Activated CD8-positive, alpha-beta memory T cell treated with anti-CD3 and anti-CD28 coated beads for 36 hours (primary cell): ENCODE data around the gene SAP30BP. TPM values are rescaled to one million over a fixed set of nuclear protein-coding genes. Genes with fewer than 3 reads are reported as not detected.

Experiments
- CTCF ChIA-PET: fragments of 350-600 bp; sonication (Branson Sonifier 250); formaldehyde crosslinking; loops from one replicate; lab custom pipeline; 2021; ENCODE audit warnings: antibody characterized with exemption; lab: Charles Lee
- POLR2A ChIA-PET: fragments of 350-600 bp; sonication (Branson Sonifier 250); formaldehyde crosslinking; loops from one replicate; lab custom pipeline; 2021; ENCODE audit warnings: antibody characterized with exemption; lab: Charles Lee
- total RNA-seq, 2 experiments: library from RNA; stranded (reverse); gene quantifications; one replicate each; pipeline ENCODE4 v1.2.3, GENCODE V29; 2021

Gene SAP30BP
- total RNA-seq, 2 experiments from 2014 or later, result 98.1 to 103 TPM

DNA sequence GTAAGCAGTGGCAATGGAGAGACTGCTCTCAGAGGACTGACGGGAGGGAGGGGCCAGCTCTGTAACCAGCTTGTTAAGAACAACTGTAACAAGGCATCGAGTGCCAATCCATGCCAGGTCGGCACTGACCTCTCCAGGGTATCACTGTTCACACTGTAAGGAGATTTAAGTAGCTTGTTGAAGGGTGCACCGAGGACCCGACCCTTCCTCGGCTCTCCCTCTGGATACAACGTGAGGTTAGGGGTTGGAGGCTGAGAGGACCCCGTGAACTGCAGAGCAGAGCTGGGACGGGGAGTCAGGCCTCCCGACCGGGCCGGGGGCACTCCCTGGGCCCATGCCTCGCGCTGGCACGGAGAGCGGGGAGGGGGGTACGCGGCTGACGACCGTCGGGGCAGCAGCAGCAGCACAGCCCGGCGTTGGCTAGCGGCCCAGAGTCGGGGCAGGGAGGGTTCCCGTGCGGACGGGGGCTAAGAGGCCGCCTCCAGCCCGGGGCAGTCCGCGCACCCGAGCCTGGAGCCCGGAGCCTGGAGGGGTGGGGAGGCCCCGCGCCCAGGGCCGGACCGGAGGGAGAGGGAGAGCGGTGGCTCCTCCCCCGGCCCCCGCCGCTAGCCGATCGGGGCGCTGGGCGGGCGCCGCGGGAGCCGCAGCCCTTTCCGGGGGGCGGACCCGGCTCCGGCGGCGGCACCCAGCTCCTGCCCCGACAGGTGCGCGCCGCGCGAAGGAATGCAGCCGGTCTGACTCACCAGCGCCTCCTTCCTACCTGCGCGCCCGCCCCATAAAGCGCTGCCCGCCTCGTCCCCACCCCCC is 53.7 kb downstream of the SAP30BP start, which contains the start of gene ITGB4:
Gene ITGB4 (plus strand): TSS at position 804 of the 807 bp plus-strand sequence. CDS start 3,245 bp downstream, outside the sequence.
- ChIA-PET CTCF (interaction anchor here (0.6 to 1.5 kb wide), 7 partner anchors 18 to 56 kb away, joined by 3 to 6 read pairs (median 4); no protein-coding TSS in a partner anchor), POLR2A (interaction anchor here (0.5 to 0.6 kb wide), 2 partner anchors 64 to 134 kb away, joined by 4 to 6 read pairs; partner anchors contain the start of genes UNK and WBP2)

- ChIA-PET CTCF (interaction anchor here (1.4 to 1.5 kb wide), 2 partner anchors 25 to 28 kb away, joined by 5 to 6 read pairs; no protein-coding TSS in a partner anchor), POLR2A (interaction anchor here (0.5 kb wide), 1 partner anchor 134 kb away, joined by 4 read pairs; the partner anchor contains the start of gene WBP2)
These were observed 54.4 kb downstream of the SAP30BP start for GRCh38 chr17:75721463-75722011.

DNA sequence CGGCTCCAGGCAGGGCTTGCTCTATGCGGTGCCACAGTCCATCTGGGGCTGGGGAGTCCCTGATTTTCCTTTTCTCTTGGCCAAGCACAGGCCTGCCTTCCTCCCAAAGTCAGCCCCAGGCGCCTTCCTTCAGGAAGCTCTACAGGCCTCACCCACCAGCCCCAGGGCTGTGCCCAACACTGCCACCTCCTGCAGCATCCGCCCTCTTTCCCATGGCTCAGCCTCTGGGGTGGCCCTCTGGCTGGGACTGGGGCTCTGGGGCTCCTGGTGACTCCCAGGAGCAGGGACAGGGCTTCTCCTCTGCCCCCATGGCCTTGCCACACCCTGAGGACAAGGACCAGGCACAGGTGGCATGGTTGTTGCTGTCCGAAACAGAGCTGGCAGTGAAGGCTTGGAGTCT is 54.9 kb downstream of the SAP30BP start:
- POLR2A ChIA-PET, result no interaction called here
- CTCF ChIA-PET, result interaction anchor here (0.6 to 1.5 kb wide), 3 partner anchors 24 to 126 kb away, joined by 3 to 5 read pairs (median 5); no protein-coding TSS in a partner anchor

DNA sequence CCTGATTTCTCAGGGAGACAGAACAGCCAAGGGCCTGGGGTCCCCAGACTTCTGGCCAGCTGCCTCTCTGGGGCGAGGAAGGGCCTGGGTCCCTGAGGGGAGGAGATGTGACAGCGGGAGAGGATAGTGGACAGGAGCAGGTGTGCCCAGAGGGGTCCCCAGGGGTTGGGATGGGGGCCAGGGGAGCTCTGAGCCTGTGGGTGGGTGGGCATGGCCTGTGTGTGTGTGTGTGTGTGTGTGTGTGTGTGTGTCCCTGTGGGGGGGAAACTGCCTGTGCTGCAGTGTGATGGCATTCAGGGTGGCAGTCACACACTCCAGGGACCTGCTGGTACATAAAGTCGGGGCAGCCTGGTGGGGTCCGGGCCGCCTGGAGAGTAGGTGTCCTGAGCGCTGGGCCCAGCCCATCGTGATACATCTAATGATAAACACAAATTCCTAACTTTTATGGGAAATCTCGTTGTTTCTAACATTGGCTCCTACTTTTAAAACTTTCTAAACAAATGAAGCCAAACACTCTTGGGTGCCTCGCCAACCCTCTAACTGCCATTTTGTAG is 55.5 kb downstream of the SAP30BP start:
- ChIA-PET POLR2A (no interaction called here), CTCF (interaction anchor here (0.6 to 1.1 kb wide), 2 partner anchors 31 to 125 kb away, joined by 3 to 5 read pairs; no protein-coding TSS in a partner anchor)

GRCh38 chr17:75723171-75723930 is 56.2 kb downstream of the SAP30BP start:
- ChIA-PET POLR2A (no interaction called here), CTCF (interaction anchor here (0.8 to 1.1 kb wide), 2 partner anchors 30 to 90 kb away, joined by 3 to 5 read pairs; partner anchors contain the start of gene SMIM5)

DNA sequence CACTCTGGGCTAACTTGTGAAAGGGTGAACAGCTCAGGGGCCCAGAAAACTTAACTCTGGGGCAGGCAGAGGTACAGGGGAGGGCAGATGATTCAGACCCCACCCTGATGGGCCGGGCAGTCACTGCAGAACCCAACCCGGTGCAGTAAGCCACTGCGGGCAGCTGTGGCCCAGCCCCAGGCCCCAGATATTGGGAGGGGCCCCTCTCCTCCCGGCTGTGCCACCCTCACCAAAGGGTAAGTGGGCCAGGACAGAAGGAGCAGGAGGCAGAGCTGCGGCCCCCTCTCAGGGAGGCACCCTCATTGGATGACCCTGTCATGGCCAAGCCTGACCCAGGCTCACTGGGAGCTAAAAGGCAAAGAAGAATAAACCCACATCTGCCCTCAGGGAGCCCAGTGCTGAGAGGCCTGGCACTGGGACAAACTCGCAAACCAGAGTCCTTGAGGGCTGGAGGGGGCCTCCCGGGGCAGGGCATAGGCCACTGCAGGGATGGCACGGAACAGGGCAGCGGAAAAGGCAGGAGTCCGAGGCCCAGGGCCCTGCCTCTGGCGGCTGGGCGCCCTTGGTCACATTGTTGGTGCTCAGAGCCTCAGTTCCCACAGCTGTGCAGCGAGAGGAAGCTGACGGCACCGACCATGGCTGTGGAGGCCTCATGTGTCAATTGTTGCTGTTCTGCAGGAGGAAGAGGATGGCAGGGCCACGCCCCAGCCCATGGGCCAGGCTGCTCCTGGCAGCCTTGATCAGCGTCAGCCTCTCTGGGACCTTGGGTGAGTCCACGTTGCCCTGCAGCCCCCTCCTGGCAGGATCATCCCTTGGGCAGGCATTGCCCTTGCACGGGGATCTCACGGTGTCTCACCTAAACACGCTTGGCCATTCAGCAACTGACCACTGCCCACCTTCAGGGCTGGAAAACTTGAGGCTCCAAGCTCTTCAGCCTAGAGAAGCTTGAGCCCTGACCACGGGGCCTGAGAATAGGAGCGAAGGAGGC is 57.2 kb downstream of the SAP30BP start:
- ChIA-PET POLR2A (no interaction called here), CTCF (interaction anchor here (0.8 to 1.9 kb wide), 2 partner anchors 23 to 91 kb away, joined by 3 to 6 read pairs; partner anchors contain the start of gene SMIM5)

DNA sequence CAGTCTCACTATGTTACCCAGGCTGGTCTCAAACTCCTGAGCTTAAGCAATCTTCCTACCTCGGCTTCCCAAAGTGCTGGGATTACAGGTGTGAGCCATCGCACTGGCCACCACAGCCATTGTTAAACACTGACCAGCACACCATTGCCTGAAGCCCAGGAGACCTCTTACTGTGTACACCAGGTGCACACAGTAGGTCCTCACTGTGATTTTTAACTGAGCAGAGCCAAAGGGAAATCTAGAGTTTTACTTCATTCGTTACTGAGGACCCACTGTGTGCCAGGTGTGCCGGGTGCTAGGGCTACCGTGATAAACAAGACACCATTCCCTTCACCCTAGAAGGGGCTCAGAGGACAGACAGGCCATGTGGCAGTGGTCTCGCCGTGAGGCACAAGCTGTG is 58.4 kb downstream of the SAP30BP start:
- CTCF ChIA-PET, result interaction anchor here (1.9 kb wide), 1 partner anchor 22 kb away, joined by 6 read pairs; no protein-coding TSS in a partner anchor
- POLR2A ChIA-PET, result no interaction called here

- ChIA-PET POLR2A (no interaction called here), CTCF (interaction anchor here (0.6 to 1.5 kb wide), 3 partner anchors 20 to 57 kb away, joined by 3 to 4 read pairs (median 3); no protein-coding TSS in a partner anchor)
These were observed 60.3 kb downstream of the SAP30BP start for GRCh38 chr17:75727391-75727790.

GRCh38 chr17:75729351-75729750 is 62.2 kb downstream of the SAP30BP start:
- ChIA-PET POLR2A (no interaction called here), CTCF (no interaction called here)

GRCh38 chr17:75730065-75730464 is 62.9 kb downstream of the SAP30BP start:
- ChIA-PET POLR2A (no interaction called here), CTCF (no interaction called here)

DNA sequence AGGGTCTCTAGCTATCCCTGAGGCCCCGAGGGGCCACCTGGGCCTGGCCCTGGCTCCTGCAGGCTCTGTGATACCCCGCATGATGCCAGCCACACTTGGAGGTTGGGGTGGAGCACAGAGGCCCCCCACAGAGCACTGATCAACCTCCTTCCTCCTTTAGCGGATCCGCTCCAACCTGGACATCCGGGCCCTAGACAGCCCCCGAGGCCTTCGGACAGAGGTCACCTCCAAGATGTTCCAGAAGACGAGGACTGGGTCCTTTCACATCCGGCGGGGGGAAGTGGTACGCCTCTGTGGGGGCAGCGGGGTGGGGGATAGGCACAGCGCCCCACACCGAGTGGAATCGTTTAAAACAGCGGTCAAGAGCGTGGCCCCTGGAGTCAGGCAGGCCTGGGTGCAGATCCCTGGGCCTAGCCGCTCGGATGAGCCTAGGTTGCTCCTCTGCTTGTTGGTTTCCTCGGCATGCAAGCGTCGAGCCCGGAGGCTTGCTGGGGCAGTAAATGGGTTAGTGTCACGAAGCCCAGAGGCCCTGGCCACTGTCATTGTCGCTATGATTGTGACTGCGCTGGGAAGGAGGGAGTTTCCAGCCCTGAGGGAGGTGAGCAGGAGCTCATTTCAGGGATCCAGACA is 64.1 kb downstream of the SAP30BP start:
- CTCF ChIA-PET, result interaction anchor here (1.5 kb wide), 1 partner anchor 22 kb away, joined by 4 read pairs; no protein-coding TSS in a partner anchor
- POLR2A ChIA-PET, result no interaction called here

GRCh38 chr17:75731716-75732498 is 64.8 kb downstream of the SAP30BP start:
- ChIA-PET POLR2A (no interaction called here), CTCF (interaction anchor here (1.5 kb wide), 1 partner anchor 22 kb away, joined by 4 read pairs; no protein-coding TSS in a partner anchor)

GRCh38 chr17:75733471-75733870 is 66.3 kb downstream of the SAP30BP start:
- CTCF ChIA-PET, result interaction anchor here (0.8 kb wide), 1 partner anchor 16 kb away, joined by 3 read pairs; no protein-coding TSS in a partner anchor
- POLR2A ChIA-PET, result no interaction called here

DNA sequence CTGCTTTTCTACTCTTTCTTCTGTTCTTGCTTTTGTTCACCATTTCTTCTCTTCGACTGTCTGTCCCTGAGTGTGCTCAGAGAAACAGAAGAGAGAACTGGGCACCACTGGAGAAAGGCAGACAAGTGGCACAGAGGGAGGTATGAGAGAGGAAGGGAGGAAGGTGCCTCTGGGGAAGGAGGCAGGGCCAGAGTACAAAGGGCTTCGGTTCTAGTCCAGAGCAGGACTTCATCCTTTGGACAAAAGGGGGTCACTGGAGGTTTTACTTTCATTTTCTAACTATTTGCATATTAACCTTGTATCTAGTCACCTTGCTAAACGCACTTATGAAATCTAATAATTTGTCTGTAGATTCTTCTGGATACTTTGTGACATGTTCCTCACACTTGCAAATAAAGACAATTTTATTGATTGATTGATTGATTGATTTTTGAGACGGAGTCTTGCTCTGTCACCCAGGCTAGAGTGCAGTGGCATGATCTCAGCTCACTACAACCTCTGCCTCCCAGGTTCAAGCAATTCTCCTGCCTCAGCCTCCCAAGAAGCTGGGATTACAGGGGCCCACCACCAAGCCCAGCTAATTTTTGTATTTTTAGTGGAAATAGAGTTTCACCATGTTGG is 67.6 kb downstream of the SAP30BP start:
- ChIA-PET POLR2A (no interaction called here), CTCF (interaction anchor here (0.6 to 6.3 kb wide), 4 partner anchors 14 to 143 kb away, joined by 3 to 43 read pairs (median 3); no protein-coding TSS in a partner anchor)

DNA sequence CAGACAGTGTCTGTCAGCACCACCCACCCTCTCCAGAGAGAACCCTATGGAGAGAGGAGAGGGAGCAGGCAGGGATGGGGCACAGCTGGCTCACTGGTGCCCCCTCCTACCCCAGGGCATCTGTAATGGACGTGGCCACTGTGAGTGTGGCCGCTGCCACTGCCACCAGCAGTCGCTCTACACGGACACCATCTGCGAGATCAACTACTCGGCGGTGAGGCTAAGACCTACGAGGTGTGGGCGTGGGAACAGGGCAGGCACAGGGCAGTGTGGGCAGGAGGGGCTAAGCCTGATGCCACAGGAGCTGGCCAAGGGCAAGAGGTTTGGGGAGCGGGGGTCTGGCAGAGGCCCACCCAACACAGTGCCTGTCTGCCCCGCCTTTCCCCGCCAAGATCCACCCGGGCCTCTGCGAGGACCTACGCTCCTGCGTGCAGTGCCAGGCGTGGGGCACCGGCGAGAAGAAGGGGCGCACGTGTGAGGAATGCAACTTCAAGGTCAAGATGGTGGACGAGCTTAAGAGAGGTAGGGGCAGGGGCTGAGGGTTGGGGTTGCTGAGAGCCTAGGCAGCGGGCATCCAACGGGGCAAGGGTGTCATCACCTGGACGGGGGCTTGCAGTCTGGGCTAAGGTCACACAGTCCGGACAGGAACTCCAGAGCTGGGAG is 69.2 kb downstream of the SAP30BP start:
- ChIA-PET CTCF (interaction anchor here (6.3 kb wide), 1 partner anchor 12 kb away, joined by 43 read pairs; no protein-coding TSS in a partner anchor), POLR2A (no interaction called here)
